IMR-90 (cell line): ENCODE results near the gene DOC2B. TPM values are rescaled to one million over a fixed set of nuclear protein-coding genes. Genes with fewer than 3 reads are reported as not detected.

ENCODE experiments used
- ATAC-seq: fragments of 200-7000 bp; cut with Tn5 transposase; 2 replicates; pipeline ENCODE4 v1.9.1; 2020; ENCODE audit warnings: low read depth, mild to moderate bottlenecking, moderate library complexity
- BruUV-seq: library from RNA; stranded (reverse); fragments of 400-500 nt; replicated peaks from 2 replicates; lab custom pipeline; 2021; lab: Mats Ljungman, UMichigan
- CTCF ChIA-PET: fragments of 300-600 bp; formaldehyde crosslinking; extraction: SDS; loops from one replicate; lab custom pipeline; 2021; ENCODE audit warnings: antibody characterized with exemption; lab: Yijun Ruan, JAX
- POLR2A ChIA-PET: fragments of 300-600 bp; sonication (Branson Sonifier 250); formaldehyde crosslinking; loops from one replicate; lab custom pipeline; 2022; ENCODE audit warnings: antibody characterized with exemption; ENCODE audit not compliant: unreplicated experiment; lab: Charles Lee
- DNase-seq: peaks from one replicate; pipeline ENCODE4 v3.0.0; 2013
- H2AFZ ChIP-seq: replicated peaks from 2 replicates; pipeline ENCODE3; 2013; ENCODE audit warnings: low read length, mild to moderate bottlenecking; ENCODE audit not compliant: poor library complexity
- H2AK5ac ChIP-seq: 2 replicates; pipeline ENCODE4 v1.6.1; 2013; ENCODE audit warnings: low read depth, low read length, inconsistent platforms
- H2AK9ac ChIP-seq: replicated peaks from 2 replicates; pipeline ENCODE3; 2013; ENCODE audit warnings: mild to moderate bottlenecking, low read depth, low read length, moderate library complexity; ENCODE audit not compliant: poor library complexity
- H2BK120ac ChIP-seq: 2 replicates; pipeline ENCODE4 v1.6.1; 2013; ENCODE audit warnings: low read depth, low read length, inconsistent platforms
- H2BK15ac ChIP-seq: 3 replicates; pipeline ENCODE4 v1.6.1; 2013; ENCODE audit warnings: low read depth, low read length, inconsistent platforms
- H2BK20ac ChIP-seq: 2 replicates; pipeline ENCODE4 v1.6.1; 2013; ENCODE audit warnings: low read depth, mild to moderate bottlenecking, inconsistent platforms, low read length, moderate library complexity
- H2BK5ac ChIP-seq: 2 replicates; pipeline ENCODE4 v1.6.1; 2013; ENCODE audit warnings: mild to moderate bottlenecking, low read depth, low read length, inconsistent platforms; ENCODE audit not compliant: poor library complexity, severe bottlenecking
- H3K14ac ChIP-seq: replicated peaks from 2 replicates; pipeline ENCODE4 v1.6.1; 2013; ENCODE audit warnings: low read depth, low read length, inconsistent platforms
- H3K18ac ChIP-seq: 2 replicates; pipeline ENCODE4 v1.6.1; 2013; ENCODE audit warnings: low read depth, low read length, control low read depth
- H3K23ac ChIP-seq: 2 replicates; pipeline ENCODE4 v1.6.1; 2013; ENCODE audit warnings: low read depth, low read length, inconsistent platforms
- H3K27ac ChIP-seq: 2 replicates; pipeline ENCODE4 v1.5.1; 2013; ENCODE audit warnings: mild to moderate bottlenecking, control low read depth, low read length; ENCODE audit not compliant: insufficient read depth
- H3K27me3 ChIP-seq: 2 replicates; pipeline ENCODE4 v1.6.1; 2013; ENCODE audit warnings: low read length; ENCODE audit not compliant: control insufficient read depth, insufficient read depth
- H3K36me3 ChIP-seq: 2 replicates; pipeline ENCODE4 v1.6.1; 2013; ENCODE audit warnings: low read length, mixed read lengths; ENCODE audit not compliant: control insufficient read depth, insufficient read depth
- H3K4ac ChIP-seq: 2 replicates; pipeline ENCODE4 v1.6.1; 2013; ENCODE audit warnings: low read depth, low read length, inconsistent platforms
- H3K4me1 ChIP-seq: 2 replicates; pipeline ENCODE4 v1.6.1; 2013; ENCODE audit warnings: low read length, mixed read lengths; ENCODE audit not compliant: control insufficient read depth, insufficient read depth
- H3K4me2 ChIP-seq: 2 replicates; pipeline ENCODE4 v1.6.1; 2013; ENCODE audit warnings: low read depth, mild to moderate bottlenecking, control low read depth, low read length, moderate library complexity
- H3K4me3 ChIP-seq: 2 replicates; pipeline ENCODE4 v1.5.1; 2013; ENCODE audit warnings: low read depth, mild to moderate bottlenecking, control low read depth, low read length, moderate library complexity; ENCODE audit not compliant: insufficient read depth
- H3K56ac ChIP-seq: 2 replicates; pipeline ENCODE4 v1.6.1; 2013; ENCODE audit warnings: low read length, inconsistent platforms; ENCODE audit not compliant: insufficient read depth; ENCODE audit errors: extremely low read depth
- H3K79me1 ChIP-seq, 2 experiments: 2 replicates each; pipeline ENCODE4 v1.6.1; 2013; ENCODE audit warnings: low read length in 2 of 2, inconsistent platforms in 1 of 2, low read depth in 1 of 2
- H3K9ac ChIP-seq: 2 replicates; pipeline ENCODE4 v1.6.1; 2013; ENCODE audit warnings: low read depth, low read length, control low read depth
- H3K9me1 ChIP-seq: 2 replicates; pipeline ENCODE4 v1.6.1; 2013; ENCODE audit warnings: low read length, inconsistent platforms; ENCODE audit not compliant: insufficient read depth
- H3K9me3 ChIP-seq: 2 replicates; pipeline ENCODE4 v1.6.1; 2013; ENCODE audit warnings: low read length; ENCODE audit not compliant: control insufficient read depth, insufficient read depth
- H4K20me1 ChIP-seq: 2 replicates; pipeline ENCODE4 v1.6.1; 2013; ENCODE audit warnings: low read length, inconsistent platforms; ENCODE audit not compliant: insufficient read depth
- H4K5ac ChIP-seq: 2 replicates; pipeline ENCODE4 v1.6.1; 2013; ENCODE audit warnings: mild to moderate bottlenecking, low read depth, low read length, control low read depth
- H4K8ac ChIP-seq, 2 experiments: 2 replicates each; pipeline ENCODE4 v1.6.1; 2013; ENCODE audit warnings: low read depth in 2 of 2, low read length in 2 of 2, control low read depth in 1 of 2, inconsistent platforms in 1 of 2
- H4K91ac ChIP-seq: 2 replicates; pipeline ENCODE4 v1.6.1; 2013; ENCODE audit warnings: low read depth, low read length, inconsistent platforms; ENCODE audit not compliant: insufficient read depth
- BHLHE40 ChIP-seq: fragments of 150-350 bp; IDR thresholded peaks from 2 replicates; pipeline ENCODE4 v1.6.1; 2016; ENCODE audit warnings: mild to moderate bottlenecking, low read depth, low read length
- CEBPB ChIP-seq: IDR thresholded peaks from 2 replicates; pipeline ENCODE4 v1.6.1; 2012; ENCODE audit warnings: low read depth, low read length, improper control_type of control experiment
- CHD1 ChIP-seq: IDR thresholded peaks from 2 replicates; pipeline ENCODE4 v1.6.1; 2012; ENCODE audit warnings: low read depth, low read length, improper control_type of control experiment
- CTCF ChIP-seq: conservative IDR thresholded peaks from 2 replicates; pipeline ENCODE4 v1.5.1; 2012; ENCODE audit warnings: mild to moderate bottlenecking, low read depth, low read length, improper control_type of control experiment
- MAFK ChIP-seq: IDR thresholded peaks from 2 replicates; pipeline ENCODE4 v1.6.1; 2012; ENCODE audit warnings: low read depth, low read length, improper control_type of control experiment
- MAZ ChIP-seq: IDR thresholded peaks from 2 replicates; pipeline ENCODE4 v1.6.1; 2012; ENCODE audit warnings: low read depth, mild to moderate bottlenecking, low read length, improper control_type of control experiment, moderate library complexity, borderline replicate concordance
- MXI1 ChIP-seq: IDR thresholded peaks from 2 replicates; pipeline ENCODE4 v1.6.1; 2012; ENCODE audit warnings: low read depth, mild to moderate bottlenecking, low read length, moderate library complexity, borderline replicate concordance
- NFE2L2 ChIP-seq: fragments of 150-350 bp; IDR thresholded peaks from 2 replicates; pipeline ENCODE4 v1.6.1; 2016; ENCODE audit warnings: low read depth, mild to moderate bottlenecking, low read length
- RAD21 ChIP-seq: IDR thresholded peaks from 2 replicates; pipeline ENCODE4 v1.6.1; 2012; ENCODE audit warnings: low read length, improper control_type of control experiment
- RCOR1 ChIP-seq: IDR thresholded peaks from 2 replicates; pipeline ENCODE4 v1.6.1; 2012; ENCODE audit warnings: mild to moderate bottlenecking, low read length, improper control_type of control experiment; ENCODE audit not compliant: insufficient replicate concordance
- RFX5 ChIP-seq: IDR thresholded peaks from 2 replicates; pipeline ENCODE4 v1.8.0; 2012; ENCODE audit warnings: low read depth, mild to moderate bottlenecking, low read length, moderate library complexity
- SMC3 ChIP-seq: fragments of 150-350 bp; IDR thresholded peaks from 2 replicates; pipeline ENCODE4 v1.6.1; 2016; ENCODE audit warnings: low read depth, mild to moderate bottlenecking, antibody characterized with exemption, low read length, moderate library complexity
- WGBS, 2 experiments: methylation state at CpG; one replicate each; pipeline versions ENCODE4 v1.1.5 to v1.1.7; 2013; ENCODE audit warnings: missing lambda C conversion rate in 2 of 2; ENCODE audit not compliant: insufficient read length in 1 of 2; ENCODE audit errors: extremely low coverage in 2 of 2; 5-methylcytosine and 5-hydroxymethylcytosine counted together
- dilution Hi-C: fragments of 300-500 bp; cut with HindIII; formaldehyde crosslinking; loops from one replicate; pipeline ENCODE4 v1.14.3; 2018; ENCODE audit warnings: low sequenced_read_pairs; ENCODE audit not compliant: unreplicated experiment
- in situ Hi-C: fragments of 300-500 bp; cut with MboI; formaldehyde crosslinking; loops from 3 replicates; pipeline ENCODE4 v1.14.3; 2019; ENCODE audit warnings: low sequenced_read_pairs, inconsistent platforms, mixed read lengths
- intact Hi-C: fragments of 100-400 bp; cut with micrococcal nuclease; formaldehyde crosslinking; loops from 2 replicates; pipeline ENCODE4 v1.10.0; 2022
- polyA plus RNA-seq, 3 experiments: library from polyadenylated mRNA; depleted of rRNA; stranded (reverse); fragments of >200 nt; gene quantifications; 2 replicates each; pipeline ENCODE4 v1.2.3, GENCODE V29; 2012; ENCODE audit warnings: low replicate concordance in 1 of 3
- total RNA-seq: library from RNA; depleted of rRNA; stranded (reverse); fragments of >200 nt; gene quantifications from 2 replicates; pipeline ENCODE4 v1.2.3, GENCODE V29; 2012
- TF ChIP-seq, protein P1 (sequence below): fragments of 150-350 bp; IDR thresholded peaks from 2 replicates; pipeline ENCODE4 v1.6.1; 2017; ENCODE audit warnings: mild to moderate bottlenecking, antibody characterized with exemption, low read length, low read depth

DOC2B gene
- total and polyA plus RNA-seq, 2 of the 4 experiments (the other 2 are of a cell fraction): not detected

DNA sequence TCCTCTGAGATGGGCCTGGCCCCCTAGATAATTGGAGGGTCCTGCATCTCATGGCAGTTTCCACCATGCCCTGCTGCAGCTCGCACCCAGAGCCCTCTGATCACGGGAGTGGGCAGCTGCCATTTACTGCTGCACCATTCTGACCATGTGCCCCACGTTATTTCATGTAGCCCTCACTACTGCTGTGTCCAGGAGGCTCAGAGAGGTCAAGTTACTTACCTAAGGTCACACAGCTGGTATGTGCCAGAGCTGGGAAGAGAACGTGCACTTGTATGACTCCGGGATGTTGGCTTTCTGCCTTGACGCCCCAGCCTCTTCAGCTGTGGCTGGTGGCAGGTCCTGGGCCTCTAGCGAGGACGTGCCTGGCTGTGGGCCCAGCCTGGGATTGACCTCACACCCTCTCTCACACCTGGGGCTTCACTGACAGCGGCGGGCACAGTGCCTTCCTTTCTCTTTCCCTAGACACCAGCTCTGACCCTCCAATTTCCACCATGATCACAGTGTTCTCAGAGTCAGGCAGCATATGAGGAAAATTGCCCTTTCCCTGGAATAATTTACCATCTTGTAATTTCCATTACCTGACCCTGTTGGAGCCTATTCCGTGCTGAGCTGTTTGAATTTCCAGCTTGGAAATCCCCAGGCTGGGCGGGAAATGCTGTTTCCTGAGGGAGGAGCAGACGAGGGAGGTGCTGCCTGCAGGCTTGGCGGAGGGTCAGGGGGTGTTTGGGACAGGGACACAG, 18.5 kb upstream of the DOC2B start (continued):
- no peak for TF ChIP-seq SMC3

DNA sequence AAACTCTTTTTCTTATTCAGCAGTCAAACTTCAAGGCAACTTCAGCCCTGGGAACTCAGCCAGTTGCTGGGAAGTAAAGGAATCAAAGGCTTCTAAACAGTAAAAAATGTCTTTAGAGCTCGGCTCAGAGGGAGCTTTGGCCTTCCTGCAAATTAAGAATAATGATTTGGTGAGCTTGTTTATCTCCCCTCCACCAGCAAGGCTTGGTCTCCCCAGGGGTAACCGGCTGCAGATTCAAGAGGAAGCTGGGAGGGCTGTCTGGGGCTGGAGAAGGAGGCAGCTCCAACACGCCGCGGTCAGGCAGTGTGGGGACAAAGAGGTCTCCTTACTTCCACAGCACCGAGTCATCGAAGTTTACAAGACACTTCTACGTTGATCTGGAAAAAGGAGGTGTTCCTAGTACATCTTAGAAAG, 17.7 kb upstream of the DOC2B start:
- CTCF ChIA-PET: interaction anchor here (0.6 kb wide), 2 partner anchors 23 to 797 kb away, joined by 3 read pairs; partner anchors contain the start of gene TIMM22
- Histone ChIP-seq H4K8ac (no peak overlapping the region), H3K36me3 (no peaks in the 10 kb centered on the region), H3K9ac (no peak overlapping the region), H3K27me3 (peaks cover 34% of the 10 kb centered on the region), H3K4me1 (no peaks in the 10 kb centered on the region), H2BK20ac (no peak overlapping the region), H3K4ac (no peak overlapping the region), H3K4me2 (no peak overlapping the region; the same call in 1 of the 2 replicates), H2BK120ac (no peak overlapping the region), H3K27ac (no peak overlapping the region), H3K14ac (no peak overlapping the region), H3K9me1 (no peaks in the 10 kb centered on the region), H4K5ac (no peak overlapping the region), H2AK5ac (no peak overlapping the region), H4K20me1 (no peaks in the 10 kb centered on the region), H2BK15ac (no peak overlapping the region), H2BK5ac (no peak overlapping the region), H3K79me1 (no peaks in the 10 kb centered on the region), H3K18ac (no peak overlapping the region), H3K4me3 (no peak overlapping the region), H3K56ac (no peak overlapping the region), H2AFZ (no peak overlapping the region), H2AK9ac (no peak overlapping the region), H4K91ac (no peak overlapping the region), H3K9me3 (no peaks in the 10 kb centered on the region), H3K23ac (no peak overlapping the region)
- POLR2A ChIA-PET: no interaction called here
- dilution Hi-C loops: no loop called here
- BruUV-seq: no TSS peak
- in situ Hi-C loops: loop anchor here (5.0 kb wide), 1 partner anchor 78 kb away; no protein-coding TSS in a partner anchor
- TF ChIP-seq CTCF (no peak), RAD21 (no peak), MAFK (no peak), RCOR1 (no peak), RFX5 (no peak), SMC3 (no peak), BHLHE40 (no peak), MAZ (no peak), MXI1 (no peak), CEBPB (no peak), CHD1 (no peak), NFE2L2 (no peak)
- TF ChIP-seq, protein P1, sequence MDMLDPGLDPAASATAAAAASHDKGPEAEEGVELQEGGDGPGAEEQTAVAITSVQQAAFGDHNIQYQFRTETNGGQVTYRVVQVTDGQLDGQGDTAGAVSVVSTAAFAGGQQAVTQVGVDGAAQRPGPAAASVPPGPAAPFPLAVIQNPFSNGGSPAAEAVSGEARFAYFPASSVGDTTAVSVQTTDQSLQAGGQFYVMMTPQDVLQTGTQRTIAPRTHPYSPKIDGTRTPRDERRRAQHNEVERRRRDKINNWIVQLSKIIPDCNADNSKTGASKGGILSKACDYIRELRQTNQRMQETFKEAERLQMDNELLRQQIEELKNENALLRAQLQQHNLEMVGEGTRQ: no peak
- peak; percentile 16 for DNase-seq
- no CpG with 5 or more reads among the region's 8 CpGs for WGBS, 2 experiments
- peak; percentile 53; the same call in 1 of the 2 replicates for ATAC-seq
- intact Hi-C loops: no loop called here
